GM21619 (cell line): ENCODE results near the gene DUOX1.
"Not testable (repeated sequence)": the region's sequence is repeated elsewhere in the genome, so short reads cannot be mapped to it uniquely, and the experiment has no call there.

Experiments used
- ATAC-seq: cut with Tn5 transposase; IDR thresholded peaks from one replicate; pipeline ENCODE4 v1.9.1; 2021; ENCODE audit not compliant: unreplicated experiment

Gene DUOX1

DNA sequence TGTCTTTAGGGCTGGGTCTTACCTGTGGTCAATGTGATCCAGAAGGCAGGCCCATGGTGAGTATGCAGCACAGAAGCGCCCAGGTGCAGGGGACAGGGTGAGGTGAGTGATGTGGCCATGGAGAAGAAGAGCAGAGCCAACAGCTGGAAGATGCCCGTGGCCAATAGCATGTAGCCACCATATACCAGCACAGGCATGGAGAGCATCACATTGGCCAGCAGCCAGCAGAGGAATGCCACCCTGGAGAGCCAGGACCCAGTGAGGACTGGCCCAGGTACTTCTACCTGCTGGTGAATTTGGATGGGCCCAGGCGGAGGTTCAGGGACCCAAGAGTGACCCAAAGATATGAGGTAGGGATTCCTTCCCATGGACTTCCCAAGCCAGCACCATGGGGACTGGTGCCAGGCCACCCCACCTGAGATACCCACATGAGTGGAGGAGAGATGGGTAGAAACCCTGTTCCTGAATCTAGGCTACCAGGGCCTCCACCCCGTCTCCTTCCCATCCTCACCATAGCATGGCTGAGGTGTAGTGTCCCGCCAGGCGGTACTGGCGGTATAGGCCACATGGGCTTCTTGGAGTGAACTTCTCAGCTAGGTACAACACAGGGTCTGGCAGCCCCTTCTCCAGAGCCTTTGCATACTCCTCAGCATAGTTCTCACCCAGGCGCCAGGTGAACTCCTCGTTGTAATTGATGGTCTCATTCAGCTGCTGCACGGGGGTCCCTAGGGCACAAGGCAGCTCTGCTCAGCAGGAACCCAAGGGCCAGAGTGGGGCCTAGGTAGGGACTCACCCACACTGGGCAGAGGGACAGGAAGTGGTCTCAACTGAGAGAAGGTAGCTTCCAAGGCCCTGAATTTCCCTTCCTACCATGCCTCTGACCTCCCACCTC is 9.5 kb upstream of the DUOX1 start:
- ATAC-seq, result no peak

DNA sequence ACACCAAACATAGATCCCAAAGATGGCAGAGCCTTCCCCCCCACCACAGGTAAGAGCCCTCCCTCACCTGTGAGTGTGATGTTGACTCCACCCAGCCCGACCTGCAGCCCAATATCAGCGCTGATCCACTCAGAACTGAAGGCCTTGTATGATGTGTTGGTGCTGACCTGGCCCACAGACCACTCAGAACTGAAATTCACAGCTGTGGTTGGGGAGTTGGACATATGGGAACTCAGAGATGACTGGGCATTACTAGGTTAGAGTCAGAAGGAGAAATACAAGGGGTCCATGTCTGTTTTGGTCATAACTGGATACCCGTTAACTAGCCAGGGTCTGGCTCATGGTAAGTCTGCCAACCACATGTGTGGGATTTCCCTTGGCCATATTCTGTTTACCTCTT is 8.8 kb upstream of the DUOX1 start:
- no peak for ATAC-seq

DNA sequence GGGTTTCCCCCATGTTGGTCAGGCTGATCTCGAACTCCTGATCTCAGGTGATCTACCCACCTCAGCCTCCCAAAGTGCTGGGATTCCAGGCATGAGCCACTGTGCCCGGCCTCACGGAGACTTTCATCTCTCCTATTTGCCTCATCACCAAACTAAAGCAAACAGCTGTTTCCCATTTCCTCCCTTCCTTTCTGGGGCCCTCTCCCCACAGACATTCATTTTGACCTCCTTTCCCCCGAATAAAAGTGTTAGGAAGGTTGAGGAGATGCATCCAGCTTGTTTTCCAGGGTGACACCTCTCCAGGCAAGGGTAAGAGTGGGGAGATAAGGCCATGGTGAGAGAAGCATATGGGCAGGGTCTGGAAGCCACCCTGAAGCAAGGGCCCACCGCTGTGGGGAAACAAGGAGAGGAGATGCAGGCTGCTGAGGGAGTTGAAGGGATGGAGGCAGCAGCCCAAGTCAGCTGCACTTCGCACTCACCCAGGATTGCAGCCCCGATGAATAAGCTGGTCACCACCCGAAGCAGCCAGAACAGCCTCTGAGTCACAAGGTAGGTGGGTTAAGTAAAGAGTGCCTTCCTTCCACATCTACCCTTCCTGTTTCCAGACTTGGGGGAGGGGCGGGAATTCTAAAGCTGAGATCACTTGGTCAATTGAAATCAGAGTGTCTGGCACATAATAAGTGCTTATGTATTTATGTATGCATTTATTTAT is 7.9 kb upstream of the DUOX1 start:
- ATAC-seq, result no peak

DNA sequence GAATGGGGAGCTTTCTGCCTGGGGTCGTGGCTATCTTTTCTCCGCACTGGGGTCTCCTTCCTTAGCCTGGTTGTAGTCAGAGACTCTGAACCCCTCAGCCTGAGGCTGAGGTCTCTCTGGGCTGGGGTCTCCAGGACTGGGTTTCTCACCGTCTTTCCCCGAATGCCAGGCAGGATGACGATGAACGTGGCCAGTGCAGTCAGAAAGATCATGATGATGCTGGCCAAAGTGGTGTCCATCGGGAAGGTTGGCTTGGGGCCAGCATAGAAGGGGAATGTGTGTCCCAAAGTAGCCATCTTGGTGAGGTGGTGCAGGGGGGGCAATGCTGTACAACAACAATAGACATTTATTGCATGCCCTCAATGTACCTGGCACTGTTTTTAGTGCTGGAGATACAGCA is 7.1 kb upstream of the DUOX1 start:
- ATAC-seq, result no peak

DNA sequence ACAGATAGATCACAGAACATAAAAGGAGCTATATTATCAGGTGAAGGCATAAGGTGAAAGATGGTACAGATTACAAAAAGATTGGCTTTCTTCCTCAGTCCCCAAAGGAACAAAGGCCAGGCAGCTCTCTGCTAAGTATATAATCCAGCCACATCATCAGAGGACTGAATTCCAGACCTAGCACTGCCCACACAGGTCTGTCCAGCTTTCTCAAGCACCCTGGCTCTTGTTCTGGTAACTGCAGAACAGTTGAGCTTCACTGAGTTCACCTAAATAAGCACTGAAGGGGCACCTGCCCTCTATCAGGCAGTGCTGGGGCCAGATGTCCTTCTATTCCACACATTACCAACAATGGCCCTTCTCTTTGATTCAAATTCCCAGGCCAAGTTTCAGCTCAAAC is 6.4 kb upstream of the DUOX1 start:
- ATAC-seq, result no peak

DNA sequence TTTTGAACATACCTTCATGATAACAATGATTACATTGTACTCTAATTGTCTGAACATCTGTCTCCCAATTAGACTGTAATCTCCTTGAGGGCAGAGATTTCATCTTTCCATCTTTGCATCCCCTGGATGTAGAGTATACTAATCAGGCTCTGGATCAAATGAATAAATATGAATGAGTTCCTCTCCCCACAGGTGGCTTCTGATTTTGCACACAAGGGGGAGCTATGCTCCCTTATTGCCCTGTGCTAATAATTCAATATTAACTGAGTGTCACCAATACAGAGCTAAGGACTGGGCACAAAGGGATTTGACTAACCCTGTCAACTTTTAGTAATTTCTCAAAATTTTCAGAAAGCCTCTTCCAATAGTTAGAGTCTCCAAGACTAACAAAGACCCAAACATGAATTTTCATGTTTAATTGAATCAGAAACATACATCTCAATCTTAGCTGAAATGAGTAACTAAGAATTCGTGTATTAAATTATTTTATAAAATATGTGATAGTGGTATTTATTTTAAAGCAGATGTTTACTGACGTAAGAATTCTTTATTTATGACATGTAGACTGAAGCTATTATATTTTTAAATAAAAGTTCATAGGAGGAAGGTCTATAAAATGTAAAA is 3.1 kb upstream of the DUOX1 start:
- ATAC-seq, result no peak

DNA sequence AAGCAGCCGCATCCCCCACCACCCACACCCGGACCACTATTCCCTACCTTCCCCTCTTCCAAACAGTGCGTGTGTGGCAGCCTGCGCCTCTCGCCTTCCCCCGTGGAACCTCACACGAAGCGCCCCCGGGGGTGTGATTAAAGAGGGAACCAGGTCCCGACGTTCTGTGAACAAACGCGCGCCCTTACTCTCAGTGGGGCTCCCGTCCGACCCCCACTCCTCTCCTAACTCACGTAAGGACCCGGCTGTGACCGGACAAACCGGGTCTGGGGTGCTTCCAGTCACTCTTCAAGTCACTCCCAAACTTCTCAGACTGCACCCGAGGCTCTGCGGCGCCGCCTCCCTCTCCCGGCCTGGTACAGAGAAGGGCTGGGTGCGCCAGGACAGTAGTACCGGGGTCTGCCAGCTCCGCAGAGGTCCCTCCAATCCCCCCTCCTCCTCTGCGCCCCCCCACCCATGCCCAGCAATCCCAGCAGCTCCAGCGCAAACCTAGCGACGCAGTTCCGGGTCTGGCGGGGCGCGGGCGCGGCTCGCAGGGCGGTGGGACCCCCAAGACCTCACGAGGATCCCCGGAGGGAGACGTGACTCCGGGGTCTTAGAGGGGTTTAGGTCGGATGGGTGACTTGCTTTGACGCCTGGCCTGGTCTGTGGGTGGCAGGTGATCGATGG is 689 bp upstream of the DUOX1 start:
- no peak for ATAC-seq

DNA sequence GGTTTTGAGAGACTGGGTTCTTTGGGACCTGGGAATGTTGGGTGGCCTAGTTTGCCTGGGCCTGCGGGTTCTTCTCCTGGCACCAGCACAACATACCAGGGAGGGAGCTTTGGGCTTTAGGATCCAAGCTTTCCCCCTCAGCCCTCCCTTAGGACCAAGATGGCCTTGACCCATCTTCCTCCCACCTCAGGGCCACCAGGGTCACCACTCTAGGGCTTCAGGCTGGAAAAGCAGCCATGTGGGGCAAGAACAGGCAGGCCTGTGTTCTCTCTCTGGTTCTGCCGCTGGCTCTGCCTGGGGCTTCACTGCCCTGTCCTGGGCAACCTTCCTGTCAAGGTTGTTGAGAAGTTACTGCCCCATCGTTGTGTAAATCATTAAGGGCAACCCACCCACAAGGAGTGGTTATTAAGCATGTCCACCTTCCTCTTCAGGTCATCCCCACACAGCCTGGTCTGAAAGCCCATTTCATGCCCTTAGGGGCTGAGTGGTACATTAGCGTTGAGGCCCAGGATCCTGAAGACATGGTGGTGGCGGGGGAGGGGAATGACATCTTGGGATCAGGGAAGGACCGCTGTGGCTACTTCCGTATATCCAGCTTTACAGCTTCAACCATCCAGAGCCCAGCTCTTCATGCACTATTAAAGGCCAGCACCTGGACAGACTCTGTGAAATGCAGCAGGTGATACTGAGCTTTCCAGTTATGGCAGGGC is 652 bp downstream of the DUOX1 start:
- no peak for ATAC-seq

DNA sequence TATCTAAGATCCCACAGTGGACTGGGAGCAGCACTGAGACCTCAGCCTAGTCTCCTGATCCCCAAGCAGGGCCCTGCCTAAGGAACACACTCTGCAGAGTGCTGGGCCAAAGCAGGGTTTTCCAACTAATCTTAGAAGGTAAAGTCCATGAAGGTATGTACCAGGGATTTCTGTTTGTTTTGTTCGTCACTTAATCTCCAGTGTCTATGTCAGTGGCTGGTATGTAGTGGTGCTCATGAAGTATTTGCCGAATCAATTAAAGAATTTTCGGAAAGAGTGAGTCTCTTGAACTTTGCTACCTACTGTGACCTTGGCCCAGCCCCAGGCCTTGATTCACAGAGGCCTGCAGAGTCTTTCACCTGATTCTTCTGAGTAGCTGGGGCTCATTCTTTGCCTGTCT is 1.7 kb downstream of the DUOX1 start:
- ATAC-seq, result no peak

DNA sequence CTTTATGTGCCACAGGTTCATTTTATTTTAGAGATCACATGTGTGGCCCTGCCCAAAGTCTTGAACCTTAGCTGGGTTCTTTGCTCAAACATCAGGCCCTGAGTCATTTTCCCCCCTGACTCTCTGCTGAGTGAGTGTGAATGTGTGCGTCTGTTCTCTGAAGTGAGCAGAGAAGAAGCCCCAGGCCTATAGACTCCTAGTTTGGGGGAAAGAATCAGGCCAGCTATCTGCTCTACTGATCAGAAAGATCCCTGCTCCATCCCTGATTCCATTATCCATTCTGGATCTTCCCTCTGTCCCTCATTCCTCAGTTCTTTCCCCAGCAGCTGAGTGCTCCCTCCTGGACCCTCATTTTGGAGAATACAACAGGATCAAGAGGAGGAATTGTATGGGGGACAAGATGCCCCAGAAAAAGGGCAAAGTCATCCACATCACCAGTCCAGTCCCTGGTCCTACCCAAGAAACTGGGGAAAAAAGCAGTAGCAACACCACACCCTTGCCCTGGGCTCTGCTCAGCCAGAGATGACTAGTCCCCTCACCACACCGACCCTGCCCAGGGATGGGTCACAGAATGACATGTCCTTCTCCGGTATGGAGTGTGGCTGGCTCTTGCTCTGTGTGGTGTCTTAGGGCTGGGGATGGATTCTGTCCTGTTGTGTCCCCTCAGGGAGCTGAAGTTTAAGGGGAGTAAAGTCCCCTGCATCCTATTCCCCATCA is 3.2 kb downstream of the DUOX1 start:
- no peak for ATAC-seq

DNA sequence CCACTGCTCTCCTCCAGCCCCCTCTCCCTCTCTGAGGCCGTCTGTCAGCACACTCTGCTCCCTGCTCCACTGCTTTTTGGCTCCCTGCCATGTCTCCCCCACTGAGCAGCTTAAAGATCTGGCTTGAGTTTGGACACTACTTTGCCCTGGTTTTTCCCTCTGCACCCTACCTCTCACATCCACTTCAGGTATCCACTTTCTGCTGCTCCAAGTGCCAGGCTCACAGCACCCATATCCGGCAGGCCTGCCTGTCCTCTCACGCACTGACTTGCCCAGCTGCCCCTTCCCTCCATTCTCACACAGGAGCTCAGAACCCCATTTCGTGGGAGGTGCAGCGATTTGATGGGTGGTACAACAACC is 3.7 kb downstream of the DUOX1 start:
- ATAC-seq, result no peak

DNA sequence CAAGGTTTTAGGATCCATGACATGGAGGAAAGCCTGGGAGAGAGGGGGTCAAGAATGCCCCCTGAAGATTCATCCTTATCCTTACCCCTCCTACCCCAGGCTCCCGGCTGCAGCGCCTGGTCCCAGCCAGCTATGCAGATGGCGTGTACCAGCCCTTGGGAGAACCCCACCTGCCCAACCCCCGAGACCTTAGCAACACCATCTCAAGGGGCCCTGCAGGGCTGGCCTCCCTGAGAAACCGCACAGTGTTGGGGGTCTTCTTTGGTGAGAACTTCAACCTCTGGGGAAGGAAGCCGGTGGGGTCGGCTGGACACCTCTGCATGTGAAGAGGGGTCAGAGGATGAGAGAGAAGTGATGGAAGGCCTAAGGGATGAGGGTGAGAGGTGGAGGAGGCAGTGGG is 4.3 kb downstream of the DUOX1 start:
- no peak for ATAC-seq

DNA sequence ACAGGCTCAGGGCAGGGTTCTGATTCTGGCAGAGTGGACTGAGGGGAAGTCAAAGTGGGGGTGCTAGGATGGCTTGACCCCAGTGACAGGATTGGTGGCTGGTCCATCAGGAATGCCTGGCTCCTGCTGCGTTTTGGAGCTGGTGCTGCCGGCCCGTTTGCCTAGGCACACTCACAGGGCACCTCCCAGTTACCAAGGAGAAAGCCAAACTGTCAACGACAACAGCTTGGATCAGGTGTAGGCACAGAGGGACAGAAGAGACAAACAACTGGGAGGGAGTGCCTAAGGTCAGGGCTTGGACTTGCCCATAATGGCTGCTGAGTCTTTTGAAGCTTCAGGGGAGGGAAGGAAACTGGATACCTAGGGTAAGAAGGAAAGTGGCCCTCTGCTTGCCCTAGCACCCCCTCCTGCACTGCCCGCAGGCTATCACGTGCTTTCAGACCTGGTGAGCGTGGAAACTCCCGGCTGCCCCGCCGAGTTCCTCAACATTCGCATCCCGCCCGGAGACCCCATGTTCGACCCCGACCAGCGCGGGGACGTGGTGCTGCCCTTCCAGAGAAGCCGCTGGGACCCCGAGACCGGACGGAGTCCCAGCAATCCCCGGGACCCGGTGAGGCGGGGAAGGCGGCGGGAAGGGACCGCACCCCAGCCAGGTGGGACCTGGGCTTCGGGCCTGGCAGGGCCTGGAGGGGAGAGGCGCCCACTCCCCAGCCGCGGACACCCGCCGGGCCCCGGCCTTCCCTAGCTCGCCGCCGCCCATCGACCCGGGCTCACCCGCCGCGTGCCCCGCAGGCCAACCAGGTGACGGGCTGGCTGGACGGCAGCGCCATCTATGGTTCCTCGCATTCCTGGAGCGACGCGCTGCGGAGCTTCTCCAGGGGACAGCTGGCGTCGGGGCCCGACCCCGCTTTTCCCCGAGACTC is 5.1 kb downstream of the DUOX1 start:
- ATAC-seq, result no peak

DNA sequence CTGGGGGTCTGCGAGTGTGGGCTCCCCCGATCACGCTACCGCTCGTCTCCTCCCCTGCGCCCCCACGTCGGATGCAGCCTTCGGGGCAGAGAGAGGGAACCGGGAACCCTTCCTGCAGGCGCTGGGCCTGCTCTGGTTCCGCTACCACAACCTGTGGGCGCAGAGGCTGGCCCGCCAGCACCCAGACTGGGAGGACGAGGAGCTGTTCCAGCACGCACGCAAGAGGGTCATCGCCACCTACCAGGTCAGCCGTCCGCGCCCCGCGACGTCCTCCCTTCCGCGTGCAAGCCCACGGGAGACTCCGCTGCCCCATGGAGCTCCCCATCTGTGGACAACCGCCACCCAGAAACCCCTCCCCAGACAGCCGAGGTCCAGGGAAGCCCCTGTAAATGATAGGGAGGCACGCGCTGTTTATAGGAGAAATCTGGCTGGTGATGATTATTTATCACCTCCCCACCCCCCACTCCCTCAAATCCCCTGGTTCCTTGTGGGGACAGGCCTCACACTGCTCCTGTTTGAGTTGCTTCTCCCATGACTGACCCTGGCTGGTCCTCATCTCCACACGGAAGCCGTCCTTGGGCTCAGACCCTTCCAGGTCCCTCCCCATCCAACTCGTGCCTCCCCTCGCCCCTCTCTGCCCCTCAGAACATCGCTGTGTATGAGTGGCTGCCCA is 6.0 kb downstream of the DUOX1 start:
- not testable (repeated sequence) for ATAC-seq

DNA sequence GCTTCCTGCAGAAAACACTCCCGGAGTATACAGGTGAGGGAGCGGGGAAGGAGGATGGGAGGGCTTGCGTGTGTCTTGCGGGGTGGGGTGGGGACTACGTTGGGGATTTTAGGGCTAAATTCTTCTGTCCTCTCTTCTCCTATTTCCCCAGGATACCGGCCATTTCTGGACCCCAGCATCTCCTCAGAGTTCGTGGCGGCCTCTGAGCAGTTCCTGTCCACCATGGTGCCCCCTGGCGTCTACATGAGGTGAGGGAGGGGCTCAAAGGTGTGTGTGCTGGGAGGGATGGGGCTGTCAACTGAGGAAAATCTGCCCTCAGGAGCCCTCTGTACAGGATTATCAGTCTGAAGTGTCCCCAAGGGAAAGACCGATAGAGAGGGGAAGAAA is 6.6 kb downstream of the DUOX1 start:
- ATAC-seq, result no peak

DNA sequence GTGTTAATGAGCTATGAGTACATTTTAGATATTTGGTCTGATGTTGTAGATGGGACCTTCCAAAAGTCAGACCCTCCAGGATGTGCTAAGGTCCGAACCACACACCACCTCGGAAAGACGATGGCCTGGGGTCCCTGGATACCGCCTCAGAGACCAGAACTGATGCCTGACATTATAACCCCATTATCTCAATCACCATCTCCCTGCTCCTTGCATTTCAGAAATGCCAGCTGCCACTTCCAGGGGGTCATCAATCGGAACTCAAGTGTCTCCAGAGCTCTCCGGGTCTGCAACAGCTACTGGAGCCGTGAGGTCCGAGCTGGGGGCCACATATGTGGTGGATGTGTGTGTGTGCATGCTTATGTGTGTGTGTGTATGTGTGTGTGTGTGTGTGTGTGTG is 7.9 kb downstream of the DUOX1 start:
- ATAC-seq, result no peak

DNA sequence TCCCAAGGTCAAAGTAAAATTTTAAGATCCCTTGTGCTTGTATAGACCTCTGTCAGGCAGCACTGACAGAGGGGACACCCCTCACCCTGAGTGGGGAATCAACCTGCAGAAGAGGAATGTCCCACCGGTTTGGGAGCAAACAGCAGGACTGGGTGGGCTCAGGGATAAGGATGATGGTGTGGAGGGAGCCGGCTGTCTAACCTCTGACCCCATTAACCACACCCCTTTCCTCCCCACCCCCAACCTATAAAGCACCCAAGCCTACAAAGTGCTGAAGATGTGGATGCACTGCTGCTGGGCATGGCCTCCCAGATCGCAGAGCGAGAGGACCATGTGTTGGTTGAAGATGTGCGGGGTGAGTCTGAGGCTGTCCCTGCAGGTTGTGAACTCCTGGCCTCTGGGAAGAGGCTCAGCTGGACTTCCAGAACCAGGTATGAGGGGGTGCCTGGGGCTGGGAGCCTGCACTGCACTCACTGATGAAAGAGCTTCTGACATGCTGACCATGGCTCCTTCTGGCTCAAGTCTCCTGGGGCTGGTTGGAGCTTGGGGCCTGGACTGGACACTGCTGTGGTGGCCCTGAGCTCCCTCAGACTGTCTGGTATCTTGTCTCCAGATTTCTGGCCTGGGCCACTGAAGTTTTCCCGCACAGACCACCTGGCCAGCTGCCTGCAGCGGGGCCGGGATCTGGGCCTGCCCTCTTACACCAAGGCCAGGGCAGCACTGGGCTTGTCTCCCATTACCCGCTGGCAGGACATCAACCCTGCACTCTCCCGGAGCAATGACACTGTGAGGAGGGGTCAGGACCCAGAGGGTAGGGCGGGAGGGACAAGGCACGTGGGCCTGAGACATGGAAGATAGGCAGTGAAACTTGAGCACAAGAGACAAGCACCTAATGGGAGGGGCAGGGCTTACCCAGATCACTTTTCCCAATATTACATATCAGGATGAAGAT is 9.3 kb downstream of the DUOX1 start:
- no peak for ATAC-seq

DNA sequence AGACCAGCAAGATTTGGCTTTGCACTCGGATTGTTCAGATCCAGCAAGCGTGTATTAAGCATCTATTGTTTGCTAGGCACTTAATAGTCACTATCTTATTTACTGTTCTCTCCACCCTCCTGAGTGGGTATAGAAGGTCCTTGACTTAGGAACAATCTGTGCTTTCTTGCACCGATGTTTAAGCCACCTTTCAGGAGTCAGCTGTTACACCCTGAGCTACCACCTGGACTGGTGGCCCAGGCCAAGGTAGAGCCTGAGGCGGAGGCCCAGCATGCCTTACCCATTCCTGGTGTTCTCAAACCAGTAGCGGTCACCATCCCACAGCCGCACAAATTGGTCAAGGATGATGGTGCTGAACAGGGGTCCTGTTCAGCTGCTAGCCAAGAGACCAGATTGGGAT is 10.0 kb downstream of the DUOX1 start:
- ATAC-seq, result no peak
